Heart left ventricle (tissue), 16 donors: ENCODE results near the gene P2RY8. TPM values are rescaled to one million over a fixed set of nuclear protein-coding genes. Genes with fewer than 3 reads are reported as not detected.
A peak's percentile ranks its signal among the peaks of the same experiment; 100 is the strongest.
"Not testable (repeated sequence)": the region's sequence is repeated elsewhere in the genome, so short reads cannot be mapped to it uniquely, and the experiment has no call there.

Experiments used
- ATAC-seq, 4 donors: fragments of 200-7000 bp; cut with Tn5 transposase; one replicate each; pipeline ENCODE4 v1.9.1; 2020 to 2022; ENCODE audit warnings: moderate library complexity in 4 of 4, mild to moderate bottlenecking in 3 of 4, moderate number of reproducible peaks in 1 of 4
- DNase-seq, 5 donors: peaks; one replicate each; pipeline ENCODE4 v3.0.0-alpha.2; 2020
- H3K27ac ChIP-seq, 12 donors: fragments of 200-600 bp; sonication (generic) in 4 of 12; one replicate each; pipeline versions ENCODE4 v1.5.0 to v1.8.0; 2016 to 2022; ENCODE audit warnings: mild to moderate bottlenecking in 2 of 12
- H3K27me3 ChIP-seq, 9 donors: fragments of 200-600 bp; sonication (generic) in 2 of 9; one replicate each; pipeline versions ENCODE4 v1.5.1 to v1.8.0; 2016 to 2022; ENCODE audit warnings: mild to moderate bottlenecking in 3 of 9
- H3K36me3 ChIP-seq, 9 donors: fragments of 200-600 bp; sonication (generic) in 2 of 9; one replicate each; pipeline versions ENCODE4 v1.5.0 to v1.8.0; 2018 to 2022; ENCODE audit warnings: mild to moderate bottlenecking in 2 of 9
- H3K4me1 ChIP-seq, 12 donors: fragments of 200-600 bp; sonication (generic) in 4 of 12; one replicate each; pipeline versions ENCODE4 v1.5.0 to v1.8.0; 2016 to 2022; ENCODE audit warnings: mild to moderate bottlenecking in 3 of 12
- H3K4me3 ChIP-seq, 12 donors: fragments of 200-600 bp; sonication (generic) in 4 of 12; one replicate each; pipeline versions ENCODE4 v1.5.0 to v1.8.0; 2017 to 2022; ENCODE audit warnings: mild to moderate bottlenecking in 9 of 12, moderate library complexity in 4 of 12
- H3K9me3 ChIP-seq, 12 donors: fragments of 200-600 bp; sonication (generic) in 4 of 12; one replicate each; pipeline versions ENCODE4 v1.5.0 to v1.8.0; 2016 to 2022; ENCODE audit warnings: mild to moderate bottlenecking in 1 of 12
- POLR2A ChIP-seq, 2 donors: fragments of 450-650 bp; IDR thresholded peaks; one replicate each; pipeline ENCODE4 v1.6.1; 2017; ENCODE audit warnings: antibody characterized with exemption in 2 of 2, mild to moderate bottlenecking in 2 of 2, moderate library complexity in 2 of 2
- WGBS, 4 donors: extraction: QIAGEN DNeasy Blood & Tissue Kit in 2 of 4; methylation state at CpG; one replicate each; pipeline versions ENCODE4 v1.1.5 to v1.1.7; 2013 to 2018; 5-methylcytosine and 5-hydroxymethylcytosine counted together
- intact Hi-C, 10 donors: fragments of 100-400 bp; cut with DNase I; formaldehyde crosslinking; loops; one replicate each; pipeline versions ENCODE4 v1.11.1 to v1.14.2; 2022
- polyA plus RNA-seq, 2 donors: library from polyadenylated mRNA; stranded (reverse); fragments of 200-250 nt; gene quantifications; one replicate each; pipeline ENCODE4 v1.2.3, GENCODE V29; 2013
- total RNA-seq, 9 donors: library from RNA; depleted of rRNA in 2 of 9; stranded (reverse); fragments of >200 nt in 2 of 9; fragmentation: NEBNext Ultra II Directional in 3 of 9; extraction: Animal tissue kit (Norgen Biotek cat#: 25700) in 3 of 9; gene quantifications; one replicate each; pipeline versions ENCODE4 v1.1.0 to v1.2.4, GENCODE V29; 2016 to 2023
- TF ChIP-seq, protein P1 (sequence below), 12 donors: fragments of 200-600 bp; sonication (generic) in 4 of 12; IDR thresholded peaks; one replicate each; pipeline versions ENCODE4 v1.5.0 to v1.8.0; 2018 to 2022; ENCODE audit warnings: antibody characterized with exemption in 12 of 12, mild to moderate bottlenecking in 5 of 12
- donor health status: ischemic (EF 13 %, LVEDD 7.1; RV severe dilation, severe dysfunction).
- donor health status: healthy with polysubstance abuse.
- donor health status: DM: no; HTN: yes; CAD: no.
- donor health status: DM: no; HTN: no; CAD: no.
- donor health status: ischemic (EF 25% LVEDD 6.9; RV normal size, moderate dysfunction).
- donor health status: ischemic (EF 25% LVEDD 5.7; RV mildly dilated, moderate dysfunction).
- donor health status: healthy.
- donor health status: DM: yes; HTN: yes; CAD: no.
- donor health status: ischemic (EF 35%, LVEDD 5.7; RV mildly dilated, moderate dysfunction).
- donor health status: nonischemic (EF 11% LVEDD 7.7; RV severe dilation, severe dysfunction).
- donor health status: DM: yes; HTN: yes; CAD: no.
- donor health status: PGD.
- donor health status: ischemic (EF 29% LVEDD 5.4; RV normal size, mild dysfunction).
- donor health status: nonischemic (EF 23%, LVEDD 6.1; RV moderate dilation, normal function).

The P2RY8 gene
- total and polyA plus RNA-seq, 11 donors: 0.62 to 10.5 (median 2.3) TPM

DNA sequence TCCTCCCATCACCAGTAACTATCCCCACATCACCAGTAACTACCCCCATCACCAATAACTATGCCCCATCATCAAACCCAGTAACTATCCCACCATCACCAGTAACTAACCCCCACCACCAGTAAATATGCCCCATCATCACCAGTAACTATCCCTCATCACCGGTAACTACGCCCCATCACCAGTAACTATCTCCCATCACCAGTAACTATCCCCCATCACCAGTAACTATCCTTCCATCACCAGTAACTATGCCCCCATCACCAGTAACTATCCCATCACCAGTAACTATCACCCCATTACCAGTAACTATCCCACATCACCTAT, 87.2 kb downstream of the P2RY8 start:
- peaks cover 0 to 4% (median 0%) of the 10 kb centered on the region in 12 donors for H3K9me3 ChIP-seq
- no peak overlapping the region for H3K27ac ChIP-seq
- no peak overlapping the region for H3K4me3 ChIP-seq
- H3K4me1 ChIP-seq: peaks cover 0 to 25% (median 11%) of the 10 kb centered on the region in 12 donors
- intact Hi-C loops: loop anchor here in 8 of 10 donors (2.0 to 10.0 kb wide), 10 partner anchors 55 to 1365 kb away; partner anchors contain the start of genes SLC25A6 (in 5 of the 8) and AKAP17A (in 2 of the 8)
- DNase-seq (no peak), ATAC-seq (no peak)
- 92 to 100% (median 99%) methylated on average over 2 of the region's 2 CpGs for WGBS, 4 donors
- H3K27me3 ChIP-seq: no peaks in the 10 kb centered on the region
- H3K36me3 ChIP-seq: no peaks in the 10 kb centered on the region
- TF ChIP-seq, protein P1, sequence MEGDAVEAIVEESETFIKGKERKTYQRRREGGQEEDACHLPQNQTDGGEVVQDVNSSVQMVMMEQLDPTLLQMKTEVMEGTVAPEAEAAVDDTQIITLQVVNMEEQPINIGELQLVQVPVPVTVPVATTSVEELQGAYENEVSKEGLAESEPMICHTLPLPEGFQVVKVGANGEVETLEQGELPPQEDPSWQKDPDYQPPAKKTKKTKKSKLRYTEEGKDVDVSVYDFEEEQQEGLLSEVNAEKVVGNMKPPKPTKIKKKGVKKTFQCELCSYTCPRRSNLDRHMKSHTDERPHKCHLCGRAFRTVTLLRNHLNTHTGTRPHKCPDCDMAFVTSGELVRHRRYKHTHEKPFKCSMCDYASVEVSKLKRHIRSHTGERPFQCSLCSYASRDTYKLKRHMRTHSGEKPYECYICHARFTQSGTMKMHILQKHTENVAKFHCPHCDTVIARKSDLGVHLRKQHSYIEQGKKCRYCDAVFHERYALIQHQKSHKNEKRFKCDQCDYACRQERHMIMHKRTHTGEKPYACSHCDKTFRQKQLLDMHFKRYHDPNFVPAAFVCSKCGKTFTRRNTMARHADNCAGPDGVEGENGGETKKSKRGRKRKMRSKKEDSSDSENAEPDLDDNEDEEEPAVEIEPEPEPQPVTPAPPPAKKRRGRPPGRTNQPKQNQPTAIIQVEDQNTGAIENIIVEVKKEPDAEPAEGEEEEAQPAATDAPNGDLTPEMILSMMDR (IDR thresholded peaks at IDR 0.05): no peak
- no peak for TF ChIP-seq POLR2A (IDR thresholded peaks at IDR 0.05)

DNA sequence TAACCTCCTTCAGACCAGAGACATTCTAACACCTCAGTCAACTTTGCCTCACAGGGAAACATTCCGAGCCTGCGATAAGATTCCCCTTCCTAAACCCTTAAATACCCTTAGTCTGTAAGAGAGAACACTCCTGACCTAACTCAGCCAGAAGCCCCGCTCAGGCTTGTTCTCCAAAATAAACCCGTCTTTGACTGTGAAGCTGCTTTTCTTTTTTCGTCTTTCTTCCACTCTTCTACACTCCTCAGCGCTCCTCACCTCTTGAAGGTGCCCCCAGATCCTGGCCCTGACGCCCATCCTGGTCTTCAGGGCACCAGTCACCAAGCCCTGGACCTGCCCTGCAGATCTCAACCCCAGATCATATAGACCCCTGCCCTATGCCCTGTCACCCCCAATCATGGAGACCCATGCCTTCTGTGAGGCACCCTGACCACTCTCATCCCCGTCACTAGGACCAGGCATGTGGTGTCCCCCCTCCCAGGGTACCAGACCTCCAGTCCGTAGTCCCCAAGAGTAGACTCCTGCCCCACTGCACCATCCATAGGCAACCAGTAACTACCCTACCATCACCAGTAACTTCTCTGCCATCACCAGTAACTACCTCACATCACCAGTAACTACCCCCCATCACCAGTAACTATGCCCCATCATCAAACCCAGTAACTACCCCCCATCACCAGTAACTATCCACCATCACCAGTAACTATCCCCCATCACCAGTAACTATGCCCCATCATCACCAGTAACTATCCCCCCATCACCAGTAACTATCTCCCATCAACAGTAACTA, 87.8 kb downstream of the P2RY8 start:
- H3K4me1 ChIP-seq: peaks cover 0 to 22% (median 10%) of the 10 kb centered on the region in 12 donors
- DNase-seq (peak in 1 of 5 donors; percentile 15), ATAC-seq (no peak)
- H3K4me3 ChIP-seq: no peak overlapping the region
- peaks cover 0 to 4% (median 0%) of the 10 kb centered on the region in 12 donors for H3K9me3 ChIP-seq
- H3K36me3 ChIP-seq: no peaks in the 10 kb centered on the region
- intact Hi-C loops: loop anchor here in 2 of 10 donors (10.0 kb wide), 1 partner anchor 54 kb away; the partner anchor contains the start of gene SLC25A6 (in 2 of the 2)
- H3K27me3 ChIP-seq: no peaks in the 10 kb centered on the region
- no peak for TF ChIP-seq POLR2A (IDR thresholded peaks at IDR 0.05)
- TF ChIP-seq, protein P1 (IDR thresholded peaks at IDR 0.05): no peak
- 85 to 93% (median 90%) methylated on average over 9 of the region's 9 CpGs for WGBS, 4 donors
- no peak overlapping the region for H3K27ac ChIP-seq

DNA sequence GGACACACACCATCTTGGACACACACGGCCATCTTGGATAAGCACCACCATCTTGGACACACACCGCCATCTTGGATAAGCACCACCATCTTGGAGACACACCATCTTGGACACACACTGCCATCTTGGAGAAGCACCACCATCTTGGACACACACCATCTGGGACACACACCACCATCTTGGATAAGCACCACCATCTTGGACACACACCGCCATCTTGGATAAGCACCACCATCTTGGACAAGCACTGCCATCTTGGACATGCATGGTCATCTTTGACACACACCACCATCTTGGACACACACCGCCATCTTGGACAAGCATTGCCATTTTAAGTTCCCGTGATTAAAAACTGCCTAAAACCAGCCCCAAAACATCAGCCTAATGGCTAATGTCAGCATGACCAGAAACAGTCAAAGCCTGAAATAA, 88.4 kb downstream of the P2RY8 start:
- WGBS, 4 donors: 97 to 100% (median 99%) methylated on average over 5 of the region's 5 CpGs
- not testable (repeated sequence) for H3K36me3 ChIP-seq, H3K9me3 ChIP-seq, H3K27ac ChIP-seq, ATAC-seq, H3K4me3 ChIP-seq, H3K27me3 ChIP-seq
- intact Hi-C loops: loop anchor here in 2 of 10 donors (10.0 kb wide), 1 partner anchor 54 kb away; the partner anchor contains the start of gene SLC25A6 (in 2 of the 2)
- DNase-seq: peak in 1 of 5 donors; percentile 1
- peaks cover 0 to 19% (median 9%) of the 10 kb centered on the region in 12 donors for H3K4me1 ChIP-seq

DNA sequence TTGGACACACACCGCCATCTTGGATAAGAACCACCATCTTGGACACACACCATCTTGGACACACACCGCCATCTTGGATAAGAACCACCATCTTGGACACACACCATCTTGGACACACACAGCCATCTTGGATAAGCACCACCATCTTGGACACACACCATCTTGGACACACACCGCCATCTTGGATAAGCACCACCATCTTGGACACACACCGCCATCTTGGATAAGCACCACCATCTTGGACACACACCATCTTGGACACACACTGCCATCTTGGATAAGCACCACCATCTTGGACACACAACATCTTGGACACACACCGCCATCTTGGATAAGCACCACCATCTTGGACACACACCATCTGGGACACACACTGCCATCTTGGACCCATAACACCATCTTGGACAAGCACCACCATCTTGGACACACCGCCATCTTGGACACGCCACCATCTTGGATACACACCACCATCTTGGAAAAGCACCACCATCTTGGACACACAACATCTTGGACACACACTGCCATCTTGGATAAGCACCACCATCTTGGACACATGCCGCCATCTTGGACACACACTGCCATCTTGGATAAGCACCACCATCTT, 88.9 kb downstream of the P2RY8 start:
- H3K4me1 ChIP-seq: peaks cover 0 to 19% (median 9%) of the 10 kb centered on the region in 12 donors
- H3K27me3 ChIP-seq, H3K9me3 ChIP-seq, ATAC-seq, H3K4me3 ChIP-seq, H3K27ac ChIP-seq, H3K36me3 ChIP-seq: not testable (repeated sequence)
- WGBS, 4 donors: 93 to 99% (median 96%) methylated on average over 8 of the region's 8 CpGs
- DNase-seq: peak in 2 of 5 donors; percentile 3 to 6
- intact Hi-C loops: loop anchor here in 2 of 10 donors (10.0 kb wide), 1 partner anchor 53 kb away; the partner anchor contains the start of gene SLC25A6 (in 2 of the 2)

DNA sequence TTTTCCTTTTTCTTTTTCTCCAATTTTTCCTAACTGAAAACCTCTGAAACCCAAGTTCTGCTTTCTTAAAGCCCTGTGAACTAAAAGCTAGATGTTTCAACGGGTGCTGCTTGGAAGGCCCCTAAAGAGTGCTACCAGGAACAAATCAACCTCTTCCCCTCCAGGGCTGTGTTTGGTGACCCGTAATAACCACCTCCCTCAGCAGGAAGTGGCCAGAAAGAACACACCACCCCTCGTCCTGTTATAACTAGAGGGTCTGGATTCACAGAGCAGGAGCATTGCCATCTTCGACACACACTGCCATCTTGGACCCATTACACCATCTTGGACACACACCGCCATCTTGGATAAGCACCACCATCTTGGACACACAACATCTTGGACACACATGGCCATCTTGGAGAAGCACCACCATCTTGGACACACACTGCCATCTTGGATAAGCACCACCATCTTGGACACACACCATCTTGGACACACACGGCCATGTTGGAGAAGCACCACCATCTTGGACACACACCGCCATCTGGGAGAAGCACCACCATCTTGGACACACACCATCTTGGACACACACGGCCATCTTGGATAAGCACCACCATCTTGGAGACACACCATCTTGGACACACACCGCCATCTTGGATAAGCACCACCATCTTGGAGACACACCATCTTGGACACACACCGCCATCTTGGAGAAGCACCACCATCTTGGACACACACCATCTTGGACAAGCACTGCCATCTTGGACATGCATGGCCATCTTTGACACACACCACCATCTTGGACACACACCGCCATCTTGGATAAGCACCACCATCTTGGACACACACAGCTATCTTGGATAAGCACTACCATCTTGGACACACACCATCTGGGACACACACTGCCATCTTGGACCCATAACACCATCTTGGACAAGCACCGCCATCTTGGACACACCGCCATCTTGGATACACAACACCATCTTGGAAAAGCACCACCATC, 89.7 kb downstream of the P2RY8 start:
- not testable (repeated sequence) for H3K4me3 ChIP-seq, H3K9me3 ChIP-seq, ATAC-seq, H3K27me3 ChIP-seq, H3K36me3 ChIP-seq, H3K27ac ChIP-seq
- intact Hi-C loops: loop anchor here in 2 of 10 donors (10.0 kb wide), 1 partner anchor 52 kb away; the partner anchor contains the start of gene SLC25A6 (in 2 of the 2)
- 91 to 95% (median 93%) methylated on average over 13 of the region's 13 CpGs for WGBS, 4 donors
- peak in 2 of 5 donors; percentile 3 to 12 for DNase-seq
- peaks cover 0 to 17% (median 9%) of the 10 kb centered on the region in 12 donors for H3K4me1 ChIP-seq
